Thymus (tissue), 11 donors: ENCODE results near the gene TBX4. TPM values are rescaled to one million over a fixed set of nuclear protein-coding genes. Genes with fewer than 3 reads are reported as not detected.
"Not testable (repeated sequence)": the region's sequence is repeated elsewhere in the genome, so short reads cannot be mapped to it uniquely, and the experiment has no call there.

Source experiments
- DNase-seq, 9 donors: peaks; one replicate each; pipeline ENCODE4 v3.0.0-alpha.2; 2013; ENCODE audit warnings: low spot score in 9 of 9, low read depth in 6 of 9, missing footprints in 1 of 9
- H3K27ac ChIP-seq, 2 donors: one replicate each; pipeline ENCODE4 v1.5.1; 2013; ENCODE audit warnings: control low read depth in 1 of 2, low read depth in 1 of 2, low read length in 1 of 2, mild to moderate bottlenecking in 1 of 2, moderate library complexity in 1 of 2
- H3K27me3 ChIP-seq, 2 donors: one replicate each; pipeline ENCODE4 v1.5.1; 2013; ENCODE audit warnings: low read length in 1 of 2; ENCODE audit not compliant: control insufficient read depth in 2 of 2, insufficient read depth in 1 of 2
- H3K36me3 ChIP-seq, 2 donors: one replicate each; pipeline ENCODE4 v1.5.1; 2013; ENCODE audit warnings: low read length in 1 of 2, mild to moderate bottlenecking in 1 of 2, moderate library complexity in 1 of 2; ENCODE audit not compliant: control insufficient read depth in 2 of 2, insufficient read depth in 2 of 2
- H3K4me1 ChIP-seq, 2 donors: one replicate each; pipeline ENCODE4 v1.5.1; 2013; ENCODE audit warnings: low read length in 2 of 2; ENCODE audit not compliant: control insufficient read depth in 2 of 2, insufficient read depth in 2 of 2
- H3K4me3 ChIP-seq, 2 donors: one replicate each; pipeline ENCODE4 v1.5.1; 2013; ENCODE audit warnings: low read length in 2 of 2, control low read depth in 1 of 2, mild to moderate bottlenecking in 1 of 2
- H3K9me3 ChIP-seq, 2 donors: one replicate each; pipeline ENCODE4 v1.5.1; 2013; ENCODE audit warnings: low read length in 1 of 2, mild to moderate bottlenecking in 1 of 2; ENCODE audit not compliant: control insufficient read depth in 2 of 2, insufficient read depth in 1 of 2
- WGBS: extraction: QIAGEN DNeasy Blood & Tissue Kit; methylation state at CpG from one replicate; pipeline ENCODE4 v1.1.7; 2013; 5-methylcytosine and 5-hydroxymethylcytosine counted together
- polyA plus RNA-seq: library from polyadenylated mRNA; stranded (reverse); fragments of 200-250 nt; gene quantifications from one replicate; pipeline ENCODE4 v1.2.3, GENCODE V29; 2013
- total RNA-seq: library from RNA; stranded (reverse); fragments of 120-200 nt; gene quantifications from one replicate; pipeline ENCODE4 v1.2.4, GENCODE V29; 2013
- donor health status: healthy.

TBX4 gene
- total and polyA plus RNA-seq, 2 donors, result 0.11 to 0.14 TPM

DNA sequence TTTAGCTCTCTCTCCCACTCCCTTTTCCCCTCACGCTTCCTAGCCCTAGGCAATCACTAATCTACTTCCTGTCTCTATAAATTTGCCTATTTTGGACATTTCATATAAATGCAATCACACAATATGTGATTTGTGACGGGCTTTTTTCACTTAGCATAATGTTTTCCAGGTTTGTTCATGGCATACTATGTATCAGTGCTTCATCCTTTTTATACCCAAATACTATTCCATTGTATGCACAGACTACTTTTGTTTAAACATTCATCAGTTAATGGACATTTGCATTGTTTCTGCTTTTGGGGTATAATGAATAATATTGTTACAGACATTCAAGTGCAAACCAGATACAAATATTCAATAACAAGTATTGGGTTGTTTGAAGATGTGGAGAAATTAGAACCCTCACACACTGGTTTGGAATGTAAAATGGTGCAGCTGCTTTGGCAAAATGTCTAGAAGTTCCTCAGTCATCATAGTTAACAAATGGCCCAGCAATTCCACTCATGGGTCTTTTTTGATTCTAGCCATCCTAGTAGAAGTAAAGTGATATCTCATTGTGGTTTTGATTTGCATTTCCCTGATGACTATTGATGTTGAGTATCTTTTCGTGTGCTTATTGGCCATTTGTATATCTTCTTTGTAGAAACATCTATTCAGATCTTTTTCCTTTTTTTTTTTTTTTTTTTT lies 67.7 kb downstream of the TBX4 start:
- Histone ChIP-seq H3K4me3 (no peak overlapping the region), H3K27ac (no peak overlapping the region), H3K27me3 (peaks cover 3% of the 10 kb centered on the region in 2 donors), H3K4me1 (no peaks in the 10 kb centered on the region), H3K36me3 (no peaks in the 10 kb centered on the region), H3K9me3 (no peaks in the 10 kb centered on the region)
- WGBS, result 84% methylated on average over 3 of the region's 3 CpGs
- no peak for DNase-seq

DNA sequence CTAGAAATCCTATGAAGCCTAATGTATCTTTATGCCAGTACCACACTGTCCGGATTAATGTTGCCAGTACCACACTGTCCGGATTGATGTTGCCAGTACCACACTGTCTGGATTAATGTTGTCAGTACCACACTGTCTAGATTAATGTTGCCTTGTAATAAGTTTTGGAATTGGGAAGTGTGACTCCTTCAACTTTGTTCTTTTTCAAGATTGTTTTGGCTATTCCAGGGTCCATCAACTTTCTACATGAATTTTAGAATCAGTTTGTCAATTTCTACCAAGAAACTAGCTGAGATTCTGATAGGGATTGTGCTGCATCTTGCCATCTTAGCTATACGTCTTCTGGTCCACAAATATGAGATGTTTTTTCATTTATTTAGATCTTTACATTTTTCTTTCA lies 68.7 kb downstream of the TBX4 start:
- no peak for DNase-seq
- no peak overlapping the region for H3K4me3 ChIP-seq
- H3K27ac ChIP-seq, result no peak overlapping the region
- H3K9me3 ChIP-seq, result no peaks in the 10 kb centered on the region
- peaks cover 3% of the 10 kb centered on the region in 2 donors for H3K27me3 ChIP-seq
- H3K4me1 ChIP-seq, result no peaks in the 10 kb centered on the region
- H3K36me3 ChIP-seq, result no peaks in the 10 kb centered on the region
- 98% methylated on average over 3 of the region's 3 CpGs for WGBS

DNA sequence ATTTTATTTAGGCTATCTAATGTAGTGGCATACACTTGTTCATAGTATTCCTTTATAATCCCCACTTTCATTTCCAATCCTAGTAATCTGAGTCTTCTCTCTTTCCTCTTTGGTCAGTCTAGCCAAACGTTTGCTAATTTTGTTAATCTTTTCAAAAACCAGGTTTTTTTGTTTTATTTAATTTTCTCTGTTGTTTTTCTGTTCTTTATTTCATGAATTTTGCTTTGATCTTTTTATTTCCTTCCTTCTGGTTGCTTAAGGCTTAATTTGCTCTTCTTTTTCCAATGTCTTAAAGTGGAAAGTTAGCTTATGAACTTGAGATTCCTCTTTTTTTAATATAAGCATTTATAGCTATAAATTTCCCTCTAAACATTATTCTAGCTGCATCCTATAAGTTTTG lies 69.9 kb downstream of the TBX4 start:
- 81% methylated on average over 1 of the region's 1 CpG for WGBS
- peaks cover 3% of the 10 kb centered on the region in 2 donors for H3K27me3 ChIP-seq
- no peaks in the 10 kb centered on the region for H3K9me3 ChIP-seq
- no peak for DNase-seq
- H3K36me3 ChIP-seq, result no peaks in the 10 kb centered on the region
- H3K27ac ChIP-seq, result no peak overlapping the region
- no peaks in the 10 kb centered on the region for H3K4me1 ChIP-seq
- H3K4me3 ChIP-seq, result no peak overlapping the region

DNA sequence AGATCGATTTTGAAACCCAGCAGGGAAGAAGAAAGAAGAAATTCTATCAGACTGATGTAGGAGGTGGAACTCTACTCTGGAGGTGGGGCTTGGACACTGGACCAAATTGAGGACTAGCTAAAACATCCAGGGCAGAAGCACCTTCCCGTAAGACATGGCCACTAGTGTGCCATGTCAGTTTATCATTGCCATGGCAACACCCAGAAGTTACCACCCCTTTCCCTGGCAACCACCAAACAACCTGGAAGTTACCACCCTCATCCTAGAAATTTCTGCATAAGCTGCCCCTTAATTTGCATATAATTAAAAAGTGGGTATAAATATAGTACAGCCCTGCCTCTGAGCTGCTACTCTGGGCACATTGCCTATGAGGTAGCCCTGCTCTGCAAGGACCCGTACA lies 72.1 kb downstream of the TBX4 start:
- Histone ChIP-seq H3K27ac (no peak overlapping the region), H3K36me3 (no peaks in the 10 kb centered on the region), H3K4me3 (no peak overlapping the region), H3K27me3 (peaks cover 3% of the 10 kb centered on the region in 2 donors), H3K9me3 (no peaks in the 10 kb centered on the region), H3K4me1 (no peaks in the 10 kb centered on the region)
- 87% methylated on average over 3 of the region's 3 CpGs for WGBS
- no peak for DNase-seq

DNA sequence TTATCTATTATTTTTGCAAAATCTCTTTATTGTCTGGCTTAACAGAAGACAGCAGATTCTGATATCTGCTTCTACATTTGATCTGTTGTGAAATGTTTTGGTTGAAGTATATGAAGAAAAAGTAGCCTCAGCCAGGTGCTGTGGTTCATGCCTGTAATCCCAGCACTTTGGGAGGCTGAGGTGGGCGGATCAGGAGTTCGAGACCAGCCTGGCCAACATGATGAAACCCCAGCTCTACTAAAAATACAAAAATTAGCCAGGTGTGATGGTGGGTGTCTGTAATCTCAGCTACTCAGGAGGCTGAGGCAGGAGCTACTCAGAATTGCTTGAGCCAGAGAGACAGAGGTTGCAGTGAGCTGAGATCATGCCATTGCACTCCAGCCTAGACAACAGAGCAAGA lies 75.2 kb downstream of the TBX4 start:
- WGBS, result 95% methylated on average over 2 of the region's 2 CpGs
- H3K4me3 ChIP-seq, H3K36me3 ChIP-seq, DNase-seq, H3K9me3 ChIP-seq, H3K4me1 ChIP-seq, H3K27ac ChIP-seq, H3K27me3 ChIP-seq: not testable (repeated sequence)

DNA sequence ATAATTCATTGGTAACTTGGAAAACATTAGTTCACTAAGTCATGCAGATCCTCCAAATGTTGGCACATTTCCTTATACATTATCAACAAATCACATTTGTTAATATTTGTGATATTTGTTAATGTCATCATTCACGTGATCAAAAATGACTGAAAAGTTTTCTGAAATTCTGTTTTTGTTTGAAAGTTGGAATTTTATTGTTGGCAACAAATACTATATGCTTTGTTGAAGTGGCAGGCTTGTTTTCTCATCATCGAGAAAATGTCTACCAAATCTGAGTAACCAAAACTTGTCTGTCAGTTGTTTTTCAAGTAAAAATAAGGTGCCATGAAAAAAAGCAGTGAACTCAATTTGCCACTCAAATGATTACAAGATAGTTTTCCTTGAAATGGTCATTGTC lies 75.9 kb downstream of the TBX4 start:
- no peak overlapping the region for H3K4me3 ChIP-seq
- H3K4me1 ChIP-seq, result no peaks in the 10 kb centered on the region
- no peak overlapping the region for H3K27ac ChIP-seq
- peaks cover 0 to 3% of the 10 kb centered on the region in 2 donors for H3K27me3 ChIP-seq
- DNase-seq, result no peak
- H3K36me3 ChIP-seq, result no peaks in the 10 kb centered on the region
- WGBS, result 96% methylated on average over 2 of the region's 2 CpGs
- no peaks in the 10 kb centered on the region for H3K9me3 ChIP-seq

DNA sequence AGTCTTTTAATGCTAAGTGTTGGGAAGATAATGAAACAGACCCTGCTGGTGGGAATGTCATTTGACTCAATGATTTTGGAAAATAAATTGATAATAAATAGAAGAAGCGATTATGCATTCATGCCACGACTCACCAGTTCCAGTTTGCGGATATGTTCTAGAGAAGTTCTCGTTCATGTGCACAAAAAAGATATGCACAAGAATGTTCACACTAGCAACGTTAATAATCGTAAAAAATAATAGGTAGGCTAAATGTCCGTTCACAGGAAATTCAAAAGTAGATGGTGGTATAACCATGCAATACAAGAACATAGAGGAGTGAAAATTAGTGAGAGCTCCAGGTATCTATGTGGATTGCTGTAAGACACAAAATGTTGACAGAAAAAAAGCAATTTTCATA lies 79.0 kb downstream of the TBX4 start:
- 90% methylated on average over 7 of the region's 7 CpGs for WGBS

DNA sequence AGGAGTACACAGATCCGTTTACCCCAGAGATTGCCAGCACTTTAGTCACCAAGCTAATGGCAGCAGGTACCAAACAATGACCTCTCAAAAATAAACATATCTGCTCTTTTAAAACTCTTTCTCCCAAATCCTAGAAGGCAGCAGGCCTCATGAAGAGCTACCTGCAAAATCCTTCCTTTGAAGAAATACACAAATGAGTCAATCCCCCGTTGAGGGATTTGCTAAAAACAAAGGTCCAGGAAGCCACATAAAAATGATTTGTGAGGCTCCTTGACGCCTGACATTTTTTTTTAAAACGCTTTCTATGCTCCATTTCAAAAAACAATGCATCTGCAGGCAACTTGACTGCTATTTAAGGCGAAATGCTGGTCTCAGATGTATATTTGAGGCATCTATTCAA lies 80.6 kb downstream of the TBX4 start:
- WGBS, result 55% methylated on average over 5 of the region's 5 CpGs
- Histone ChIP-seq H3K9me3 (no peaks in the 10 kb centered on the region), H3K27me3 (no peaks in the 10 kb centered on the region), H3K27ac (no peak overlapping the region), H3K4me1 (no peaks in the 10 kb centered on the region), H3K4me3 (no peak overlapping the region), H3K36me3 (no peaks in the 10 kb centered on the region)
- DNase-seq, result no peak

More for the DNA sequence above, 79.0 kb downstream of the TBX4 start:
- Histone ChIP-seq H3K27me3 (no peaks in the 10 kb centered on the region), H3K4me3 (no peak overlapping the region), H3K4me1 (no peaks in the 10 kb centered on the region), H3K9me3 (no peaks in the 10 kb centered on the region), H3K36me3 (no peaks in the 10 kb centered on the region), H3K27ac (no peak overlapping the region)
- no peak for DNase-seq

DNA sequence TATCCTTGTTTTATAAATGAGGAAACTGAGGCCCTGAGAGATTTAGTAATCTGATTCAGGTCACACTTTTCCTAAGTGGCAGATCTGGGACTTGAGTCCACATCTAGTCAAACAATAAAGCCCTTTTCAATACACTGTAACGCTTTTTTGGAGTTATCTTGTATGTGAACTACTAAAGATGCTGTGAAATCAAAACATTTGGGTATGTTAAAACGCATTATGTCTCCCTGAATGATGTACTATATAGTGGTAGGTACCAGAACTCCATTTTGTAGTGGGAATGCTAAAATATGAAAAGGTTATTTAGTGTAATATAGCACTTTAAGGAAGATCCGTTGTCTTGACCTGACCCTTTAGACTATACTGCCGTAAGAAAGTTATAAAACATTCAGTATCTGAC lies 81.6 kb downstream of the TBX4 start:
- no peak for DNase-seq
- H3K27me3 ChIP-seq, result no peaks in the 10 kb centered on the region
- WGBS, result 96% methylated on average over 4 of the region's 4 CpGs
- H3K4me3 ChIP-seq, result no peak overlapping the region
- H3K9me3 ChIP-seq, result no peaks in the 10 kb centered on the region
- H3K4me1 ChIP-seq, result no peaks in the 10 kb centered on the region
- H3K27ac ChIP-seq, result no peak overlapping the region
- no peaks in the 10 kb centered on the region for H3K36me3 ChIP-seq
